ENCODE measurements around the gene RHOBTB3. TPM values are rescaled to one million over a fixed set of nuclear protein-coding genes. Genes with fewer than 3 reads are reported as not detected.

The RHOBTB3 gene
- total and polyA plus RNA-seq, 4 donors, result 12.9 to 150 (median 30.6) TPM

DNA sequence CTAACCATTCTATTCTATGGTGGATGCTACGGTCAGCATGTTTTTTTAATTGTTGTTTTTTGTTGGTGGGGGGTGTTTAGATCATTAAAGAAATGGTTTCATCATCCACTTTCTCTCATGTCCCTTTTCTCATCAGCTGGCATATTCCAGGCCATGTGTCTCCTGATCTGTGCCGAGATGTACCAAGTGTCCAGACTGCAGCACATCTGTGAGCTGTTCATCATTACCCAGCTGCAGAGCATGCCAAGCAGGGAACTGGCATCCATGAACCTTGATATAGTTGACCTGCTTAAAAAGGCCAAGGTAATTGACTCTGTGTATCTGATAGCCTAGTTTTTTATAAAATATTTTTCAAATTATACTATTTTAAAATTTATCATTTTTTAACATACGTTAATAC is 52.5 kb downstream of the RHOBTB3 start:
- no peak overlapping the region for H3K27ac ChIP-seq (ENCODE audit: low read depth in 1 of 2, low read length in 1 of 2)
- ATAC-seq (ENCODE audit: insufficient read depth, low FRiP score), result no peak
- no peaks in the 10 kb centered on the region for H3K27me3 ChIP-seq (ENCODE audit: control insufficient read depth in 3 of 3, insufficient read depth in 3 of 3, low read length in 2 of 3)
- TF ChIP-seq, protein P1, sequence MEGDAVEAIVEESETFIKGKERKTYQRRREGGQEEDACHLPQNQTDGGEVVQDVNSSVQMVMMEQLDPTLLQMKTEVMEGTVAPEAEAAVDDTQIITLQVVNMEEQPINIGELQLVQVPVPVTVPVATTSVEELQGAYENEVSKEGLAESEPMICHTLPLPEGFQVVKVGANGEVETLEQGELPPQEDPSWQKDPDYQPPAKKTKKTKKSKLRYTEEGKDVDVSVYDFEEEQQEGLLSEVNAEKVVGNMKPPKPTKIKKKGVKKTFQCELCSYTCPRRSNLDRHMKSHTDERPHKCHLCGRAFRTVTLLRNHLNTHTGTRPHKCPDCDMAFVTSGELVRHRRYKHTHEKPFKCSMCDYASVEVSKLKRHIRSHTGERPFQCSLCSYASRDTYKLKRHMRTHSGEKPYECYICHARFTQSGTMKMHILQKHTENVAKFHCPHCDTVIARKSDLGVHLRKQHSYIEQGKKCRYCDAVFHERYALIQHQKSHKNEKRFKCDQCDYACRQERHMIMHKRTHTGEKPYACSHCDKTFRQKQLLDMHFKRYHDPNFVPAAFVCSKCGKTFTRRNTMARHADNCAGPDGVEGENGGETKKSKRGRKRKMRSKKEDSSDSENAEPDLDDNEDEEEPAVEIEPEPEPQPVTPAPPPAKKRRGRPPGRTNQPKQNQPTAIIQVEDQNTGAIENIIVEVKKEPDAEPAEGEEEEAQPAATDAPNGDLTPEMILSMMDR (IDR thresholded peaks at IDR 0.05; ENCODE audit: control extremely low read depth, extremely low read depth), result no peak
- H3K9ac ChIP-seq (ENCODE audit: insufficient read depth in 1 of 2, low read length in 2 of 2), result no peak overlapping the region
- DNase-seq, result no peak
- H3K9me3 ChIP-seq (ENCODE audit: control insufficient read depth in 4 of 4, insufficient read depth in 3 of 4, low read length in 3 of 4), result no peaks in the 10 kb centered on the region
- peaks cover 0 to 9% (median 2%) of the 10 kb centered on the region in 5 donors for H3K4me1 ChIP-seq (ENCODE audit: control insufficient read depth in 5 of 5, insufficient read depth in 5 of 5, low read length in 5 of 5)
- H3K36me3 ChIP-seq (ENCODE audit: control insufficient read depth in 4 of 4, insufficient read depth in 4 of 4, low read length in 4 of 4), result peaks cover 1 to 19% (median 6%) of the 10 kb centered on the region in 4 donors
- WGBS, 2 donors, result 95 to 96% methylated on average over 3 of the region's 3 CpGs
- H3K4me3 ChIP-seq, result no peak overlapping the region

DNA sequence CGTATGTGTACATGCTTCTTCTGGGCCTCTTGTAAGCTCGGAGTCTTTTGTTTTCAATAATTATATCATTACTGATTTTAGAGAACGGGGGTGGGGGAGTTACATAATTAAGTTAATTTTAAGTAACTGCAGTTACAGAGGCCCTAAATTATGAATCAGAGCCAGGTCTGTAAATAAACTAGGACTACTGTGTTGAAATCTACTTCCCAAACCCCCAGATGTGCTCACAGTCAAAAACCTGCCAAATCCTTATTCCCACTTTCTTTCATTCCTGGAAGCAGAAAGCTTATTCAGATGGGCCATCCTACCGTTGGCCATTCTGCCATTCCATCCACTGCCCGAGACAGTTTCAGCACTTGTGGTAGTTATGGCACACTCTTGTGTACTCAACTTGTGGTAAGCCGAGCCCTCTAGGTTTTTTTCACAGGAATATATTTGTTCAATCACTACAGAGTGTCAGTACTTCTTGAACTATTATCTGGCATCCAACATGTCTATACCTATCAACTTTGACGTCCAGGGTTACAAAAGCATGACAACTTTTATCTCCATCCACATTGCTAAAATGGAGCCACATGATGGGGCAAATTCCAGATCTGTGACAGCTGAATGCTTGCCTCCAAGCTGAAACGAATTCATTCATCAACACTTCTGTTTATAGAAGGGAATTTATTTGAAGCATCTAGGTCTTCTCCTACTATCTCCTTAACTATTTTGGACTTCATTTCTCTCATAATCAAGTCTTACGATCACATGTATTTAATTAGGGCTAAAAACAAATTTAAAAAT is 53.6 kb downstream of the RHOBTB3 start:
- ATAC-seq (ENCODE audit: insufficient read depth, low FRiP score) (no peak), DNase-seq (no peak)
- peaks cover 0 to 3% (median 1%) of the 10 kb centered on the region in 5 donors for H3K4me1 ChIP-seq (ENCODE audit: control insufficient read depth in 5 of 5, insufficient read depth in 5 of 5, low read length in 5 of 5)
- peaks cover 1 to 19% (median 6%) of the 10 kb centered on the region in 4 donors for H3K36me3 ChIP-seq (ENCODE audit: control insufficient read depth in 4 of 4, insufficient read depth in 4 of 4, low read length in 4 of 4)
- TF ChIP-seq, protein P1 (IDR thresholded peaks at IDR 0.05; ENCODE audit: control extremely low read depth, extremely low read depth), result no peak
- H3K9me3 ChIP-seq (ENCODE audit: control insufficient read depth in 4 of 4, insufficient read depth in 3 of 4, low read length in 3 of 4), result no peaks in the 10 kb centered on the region
- no peak overlapping the region for H3K4me3 ChIP-seq
- H3K27me3 ChIP-seq (ENCODE audit: control insufficient read depth in 3 of 3, insufficient read depth in 3 of 3, low read length in 2 of 3), result no peaks in the 10 kb centered on the region
- peak overlapping the region in 1 of 2 donors; percentile 45 for H3K27ac ChIP-seq (ENCODE audit: low read depth in 1 of 2, low read length in 1 of 2)
- no peak overlapping the region for H3K9ac ChIP-seq (ENCODE audit: insufficient read depth in 1 of 2, low read length in 2 of 2)
- 80 to 88% methylated on average over 9 of the region's 9 CpGs for WGBS, 2 donors

DNA sequence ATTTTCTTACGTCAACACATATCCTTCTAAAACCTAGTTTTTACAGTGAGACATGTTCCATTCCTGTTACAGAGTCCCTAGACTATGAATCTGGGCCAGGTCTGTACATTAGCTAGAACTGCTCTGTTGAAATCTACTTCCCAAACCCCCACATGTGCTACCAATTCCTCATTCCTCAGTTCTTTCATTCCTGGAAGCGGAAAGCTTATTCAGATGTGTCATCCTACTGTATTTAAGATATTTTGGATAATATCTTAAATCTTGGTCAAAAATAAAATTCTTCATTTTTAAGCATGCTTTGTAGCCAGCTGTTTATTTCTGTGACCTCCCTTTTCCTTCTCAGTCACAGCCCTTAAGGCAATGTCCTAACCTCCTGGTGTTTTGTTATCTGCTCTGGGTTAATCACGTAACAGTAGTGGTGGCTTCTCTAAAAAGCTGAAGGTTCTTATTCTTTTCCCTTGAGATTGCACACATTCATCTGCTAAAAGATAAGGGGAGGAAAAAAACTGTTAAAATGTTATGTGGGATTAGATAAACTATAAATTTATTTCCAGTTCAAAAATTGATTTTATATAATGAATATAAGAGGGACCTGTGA is 55.8 kb downstream of the RHOBTB3 start:
- ATAC-seq (ENCODE audit: insufficient read depth, low FRiP score), result no peak
- Histone ChIP-seq H3K27ac (ENCODE audit: low read depth in 1 of 2, low read length in 1 of 2) (no peak overlapping the region), H3K4me3 (no peak overlapping the region), H3K9me3 (ENCODE audit: control insufficient read depth in 4 of 4, insufficient read depth in 3 of 4, low read length in 3 of 4) (no peaks in the 10 kb centered on the region), H3K36me3 (ENCODE audit: control insufficient read depth in 4 of 4, insufficient read depth in 4 of 4, low read length in 4 of 4) (peaks cover 6 to 23% (median 10%) of the 10 kb centered on the region in 4 donors), H3K27me3 (ENCODE audit: control insufficient read depth in 3 of 3, insufficient read depth in 3 of 3, low read length in 2 of 3) (no peaks in the 10 kb centered on the region), H3K4me1 (ENCODE audit: control insufficient read depth in 5 of 5, insufficient read depth in 5 of 5, low read length in 5 of 5) (peaks cover 0 to 2% (median 0%) of the 10 kb centered on the region in 5 donors), H3K9ac (ENCODE audit: insufficient read depth in 1 of 2, low read length in 2 of 2) (no peak overlapping the region)
- TF ChIP-seq, protein P1 (IDR thresholded peaks at IDR 0.05; ENCODE audit: control extremely low read depth, extremely low read depth), result no peak
- 92 to 93% methylated on average over 3 of the region's 3 CpGs for WGBS, 2 donors
- DNase-seq, result no peak
